HG02642 (cell line): ENCODE data around the gene SORBS1.
"Not testable (repeated sequence)": the region's sequence is repeated elsewhere in the genome, so short reads cannot be mapped to it uniquely, and the experiment has no call there.

Experiments used
- ATAC-seq: cut with Tn5 transposase; IDR thresholded peaks from one replicate; pipeline ENCODE4 v1.9.1; 2021; ENCODE audit warnings: mild to moderate bottlenecking; ENCODE audit not compliant: unreplicated experiment, poor library complexity

SORBS1 gene

DNA sequence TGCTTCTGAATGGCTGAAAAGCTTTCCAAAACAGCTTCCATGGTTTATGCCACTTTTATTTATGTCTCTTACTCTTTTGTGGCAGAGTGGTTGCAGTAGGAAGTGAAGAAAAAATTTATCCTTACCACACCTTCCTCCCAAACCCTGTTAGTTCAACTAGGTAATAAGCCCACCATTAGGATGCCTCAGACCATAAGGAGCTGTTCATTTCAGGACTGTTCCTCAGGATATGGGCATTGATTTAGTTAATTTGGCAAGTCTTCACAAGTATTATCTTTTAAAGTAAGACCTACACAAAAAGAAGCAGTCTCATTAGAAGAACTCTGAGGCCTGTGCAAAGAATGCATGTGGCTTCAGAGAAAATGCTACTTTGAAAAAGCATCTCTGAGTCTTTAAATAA, 187.5 kb downstream of the SORBS1 start:
- no peak for ATAC-seq

DNA sequence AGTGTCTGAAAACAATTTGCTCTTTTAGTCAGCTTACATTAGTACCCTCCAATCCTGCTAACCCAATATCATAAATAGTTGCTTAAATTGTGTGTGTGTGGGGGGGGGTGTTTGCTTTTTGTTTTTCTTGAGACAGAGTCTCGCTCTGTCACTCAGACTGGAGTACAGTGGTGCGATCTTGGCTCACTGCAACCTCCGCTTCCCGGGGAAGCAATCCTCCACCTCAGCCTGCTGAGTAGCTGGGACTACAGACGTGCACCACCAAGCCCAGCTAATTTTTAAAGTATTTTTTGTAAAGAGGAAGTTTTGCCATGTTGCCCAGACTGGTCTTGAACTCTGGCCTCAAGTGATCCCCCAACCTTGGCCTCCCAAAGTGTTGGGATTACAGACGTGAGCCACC, 196.8 kb downstream of the SORBS1 start:
- no peak for ATAC-seq

DNA sequence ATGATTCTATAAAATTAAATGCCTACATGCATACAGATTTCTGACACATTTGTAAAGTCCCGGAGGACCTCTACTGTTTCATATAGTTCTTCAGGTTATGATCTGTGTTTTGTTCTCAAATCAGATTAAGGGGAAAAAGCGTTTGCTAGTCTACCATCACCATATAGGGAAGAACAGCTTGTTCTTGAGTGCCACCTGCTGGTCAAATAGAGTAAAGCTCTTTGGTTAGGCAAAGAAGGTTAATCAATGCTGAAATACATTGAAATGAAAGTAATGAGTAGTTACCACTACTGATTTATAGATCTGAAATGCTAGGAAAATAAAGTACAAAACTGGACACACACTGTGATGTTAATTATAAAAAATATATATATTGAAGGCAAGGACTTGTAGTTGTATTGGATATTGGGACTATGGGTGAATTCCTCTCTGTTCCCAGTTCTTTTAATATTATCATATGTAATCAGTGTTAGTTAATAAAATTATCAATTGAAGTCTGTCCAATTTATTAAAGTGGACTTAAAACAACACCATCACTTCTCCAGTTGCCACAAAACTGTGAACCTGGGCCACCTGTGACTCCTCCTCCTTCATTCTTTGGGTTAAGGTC, 197.8 kb downstream of the SORBS1 start:
- ATAC-seq, result peak; percentile 75

- ATAC-seq, result peak; percentile 59
Measured at GRCh38 chr10:95360122-95360714, 201.0 kb downstream of the SORBS1 start.

GRCh38 chr10:95359466-95359865, 201.7 kb downstream of the SORBS1 start:
- no peak for ATAC-seq

DNA sequence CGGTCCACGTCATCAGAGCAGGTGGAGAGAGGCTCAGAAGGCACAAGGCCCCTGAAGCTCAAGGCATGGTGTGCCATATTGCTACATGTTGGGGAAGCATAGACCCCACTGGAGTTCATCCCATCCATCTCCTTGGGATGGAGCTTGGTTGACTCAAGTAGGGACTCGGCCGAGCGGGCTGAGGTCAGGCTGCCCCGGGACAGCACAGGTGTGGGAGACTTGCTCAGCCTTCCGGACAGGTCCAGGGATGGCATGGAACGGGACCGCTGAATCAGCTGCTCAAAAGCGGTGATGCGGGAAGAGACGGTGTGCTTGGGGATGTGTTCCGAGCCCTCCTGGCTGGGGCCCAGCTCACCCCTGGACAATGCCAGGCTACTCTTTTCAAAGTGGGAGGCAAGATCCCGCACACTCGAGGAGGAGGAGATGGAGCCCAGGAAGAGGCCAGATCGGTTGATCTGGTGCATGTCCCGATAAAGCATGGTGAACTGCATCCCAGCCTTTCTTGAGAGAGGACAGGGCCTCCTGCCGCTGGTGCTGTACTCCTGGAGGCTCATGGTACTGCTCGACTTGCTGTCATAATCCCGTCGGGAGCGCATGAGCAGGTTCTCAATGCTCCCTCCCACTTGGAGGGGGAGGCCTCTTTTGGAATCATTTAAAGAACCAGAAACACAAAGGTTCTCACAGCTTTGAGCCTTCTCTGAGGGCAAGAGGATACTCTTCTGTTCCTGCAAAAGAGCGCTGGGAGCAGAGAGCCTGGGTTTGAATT, 204.8 kb downstream of the SORBS1 start:
- no peak for ATAC-seq

- no peak for ATAC-seq
Measured at GRCh38 chr10:95355301-95355700, 205.9 kb downstream of the SORBS1 start.

- ATAC-seq, result no peak
Measured at GRCh38 chr10:95354110-95354509, 207.1 kb downstream of the SORBS1 start.

DNA sequence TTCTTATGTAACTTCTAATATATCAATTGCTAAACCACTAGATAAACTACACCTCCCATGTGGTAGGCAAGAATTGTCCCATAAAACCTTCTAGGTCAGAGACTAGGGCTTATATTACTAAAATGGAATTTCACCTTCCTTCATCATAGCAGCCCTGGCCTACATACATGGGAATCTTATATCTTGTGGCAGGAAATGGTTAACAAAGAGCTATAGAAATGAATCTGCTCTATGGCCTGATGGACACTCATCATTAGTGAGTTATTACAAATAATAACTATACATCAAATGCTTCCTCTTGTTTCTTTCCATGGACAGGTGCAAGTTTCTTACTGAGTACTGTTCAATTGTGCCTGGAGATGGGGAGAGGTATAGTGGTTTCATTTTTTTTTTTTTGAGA, 208.0 kb downstream of the SORBS1 start:
- ATAC-seq, result no peak

- ATAC-seq, result no peak
Measured at GRCh38 chr10:95352684-95353083, 208.5 kb downstream of the SORBS1 start.

DNA sequence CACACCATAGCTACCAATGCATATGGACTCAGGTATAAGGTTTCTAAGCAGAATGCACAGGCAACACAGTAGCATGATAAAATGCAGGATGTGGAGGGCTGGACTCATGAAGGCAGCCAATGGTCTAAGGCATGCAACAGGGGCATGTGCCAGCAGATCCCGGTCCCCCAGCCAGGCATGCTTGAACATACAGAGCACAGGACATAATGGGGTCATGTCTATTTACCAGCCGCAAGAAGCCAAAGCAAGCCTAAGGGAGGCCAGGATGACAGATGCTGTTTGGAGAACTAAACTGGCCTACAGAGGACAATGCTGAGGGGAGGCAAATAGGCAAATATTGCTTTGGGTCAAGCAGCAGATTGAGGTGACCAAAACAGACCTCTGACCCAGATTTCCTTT, 210.3 kb downstream of the SORBS1 start:
- ATAC-seq, result no peak

DNA sequence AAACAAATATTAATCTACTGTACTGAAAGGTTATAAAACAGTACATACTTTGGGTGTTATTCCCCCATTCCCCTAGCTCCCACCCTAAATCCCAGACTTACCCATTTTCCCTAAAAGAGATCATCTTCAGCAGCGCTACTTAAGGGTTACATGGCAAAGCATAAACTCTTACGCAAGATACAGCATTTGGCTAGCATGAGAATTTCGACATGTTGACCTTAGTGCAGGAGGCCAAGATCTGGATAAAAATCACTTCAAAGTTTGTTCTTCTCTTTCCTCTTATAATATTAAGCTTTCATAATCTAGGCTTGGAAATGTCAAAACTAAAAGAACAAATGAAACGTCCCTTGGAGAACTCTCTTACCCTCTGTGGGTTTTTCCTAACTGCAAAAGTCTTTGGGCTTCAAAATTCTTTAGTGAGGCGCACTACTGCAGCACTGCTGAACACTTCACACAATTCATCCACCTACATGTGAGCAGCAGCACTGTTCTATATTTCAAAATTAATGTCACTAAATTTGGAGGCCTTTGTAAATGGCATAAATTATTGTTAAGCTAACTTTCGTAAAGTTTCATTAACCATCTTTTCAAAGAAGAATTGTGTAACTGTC, 210.8 kb downstream of the SORBS1 start:
- no peak for ATAC-seq

GRCh38 chr10:95347402-95347766, 213.8 kb downstream of the SORBS1 start:
- ATAC-seq, result not testable (repeated sequence)

DNA sequence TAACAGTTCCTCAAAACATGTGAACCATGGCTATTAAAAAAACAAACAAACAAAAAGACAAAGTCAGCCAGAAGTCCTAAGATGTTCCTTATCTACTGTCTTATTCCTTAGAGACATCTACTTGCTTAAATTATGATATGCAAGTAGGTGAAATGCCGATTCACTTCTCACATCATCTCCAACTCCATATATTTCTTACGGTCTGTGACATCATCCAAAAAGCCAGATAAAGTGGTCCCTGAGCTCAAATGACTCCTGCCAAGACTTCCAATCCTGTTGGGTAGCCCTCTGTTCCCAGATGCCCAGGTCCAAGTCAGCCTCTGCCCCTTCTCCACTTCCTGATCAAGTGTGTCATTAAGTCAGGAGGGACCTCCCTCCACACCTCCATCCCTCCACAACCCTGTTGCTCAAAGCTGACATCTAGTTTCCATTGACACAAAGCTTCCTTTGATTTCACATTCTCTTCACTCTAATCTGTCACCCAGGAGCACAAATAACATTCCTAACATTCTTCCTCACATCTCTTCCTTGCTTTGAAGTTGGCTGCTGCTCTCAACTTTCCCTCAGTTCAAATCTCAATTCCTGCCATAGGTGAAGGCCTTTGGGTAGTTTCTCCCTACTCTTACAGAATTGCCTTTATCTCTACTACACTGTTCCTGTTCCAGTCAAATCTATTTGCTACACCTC, 214.3 kb downstream of the SORBS1 start:
- no peak for ATAC-seq

DNA sequence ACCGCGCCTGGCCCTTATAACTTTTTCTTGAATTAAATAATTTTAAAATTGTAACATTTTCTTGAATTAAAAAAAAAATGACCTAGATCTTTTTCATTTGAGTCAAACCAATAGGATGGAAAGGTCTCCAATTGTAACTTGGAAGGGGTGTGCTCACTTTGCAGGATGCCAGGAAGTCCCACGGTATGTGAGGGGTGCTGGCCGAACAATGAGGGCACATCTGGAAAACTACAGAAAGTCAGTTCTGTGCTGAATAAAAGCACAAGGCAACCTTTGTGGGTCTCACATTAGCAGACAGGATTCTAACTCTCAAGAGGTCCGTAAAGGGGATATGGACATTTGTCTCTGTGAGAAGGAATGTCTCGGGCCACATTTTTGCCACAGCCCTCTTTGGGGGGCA, 217.6 kb downstream of the SORBS1 start:
- no peak for ATAC-seq

GRCh38 chr10:95341716-95342130, 219.4 kb downstream of the SORBS1 start:
- ATAC-seq, result no peak

DNA sequence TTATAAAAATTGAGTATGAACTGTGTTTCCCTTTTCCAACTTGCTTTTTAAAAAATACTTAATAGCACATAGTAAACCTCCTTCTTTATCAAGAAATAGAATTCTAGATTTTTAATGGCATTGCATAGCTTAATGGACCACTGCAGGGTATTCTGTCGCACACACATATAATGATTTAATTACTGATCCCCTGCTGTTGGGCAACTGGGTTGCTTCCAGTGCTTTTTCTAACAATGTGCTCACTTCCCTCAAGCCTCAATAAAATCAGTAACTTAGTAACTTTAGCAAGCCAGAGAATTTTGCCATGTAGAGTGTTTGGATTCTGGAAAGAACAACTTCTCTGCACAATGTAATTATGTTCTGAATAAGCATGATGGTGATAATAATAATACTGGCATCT, 221.3 kb downstream of the SORBS1 start:
- ATAC-seq, result no peak

DNA sequence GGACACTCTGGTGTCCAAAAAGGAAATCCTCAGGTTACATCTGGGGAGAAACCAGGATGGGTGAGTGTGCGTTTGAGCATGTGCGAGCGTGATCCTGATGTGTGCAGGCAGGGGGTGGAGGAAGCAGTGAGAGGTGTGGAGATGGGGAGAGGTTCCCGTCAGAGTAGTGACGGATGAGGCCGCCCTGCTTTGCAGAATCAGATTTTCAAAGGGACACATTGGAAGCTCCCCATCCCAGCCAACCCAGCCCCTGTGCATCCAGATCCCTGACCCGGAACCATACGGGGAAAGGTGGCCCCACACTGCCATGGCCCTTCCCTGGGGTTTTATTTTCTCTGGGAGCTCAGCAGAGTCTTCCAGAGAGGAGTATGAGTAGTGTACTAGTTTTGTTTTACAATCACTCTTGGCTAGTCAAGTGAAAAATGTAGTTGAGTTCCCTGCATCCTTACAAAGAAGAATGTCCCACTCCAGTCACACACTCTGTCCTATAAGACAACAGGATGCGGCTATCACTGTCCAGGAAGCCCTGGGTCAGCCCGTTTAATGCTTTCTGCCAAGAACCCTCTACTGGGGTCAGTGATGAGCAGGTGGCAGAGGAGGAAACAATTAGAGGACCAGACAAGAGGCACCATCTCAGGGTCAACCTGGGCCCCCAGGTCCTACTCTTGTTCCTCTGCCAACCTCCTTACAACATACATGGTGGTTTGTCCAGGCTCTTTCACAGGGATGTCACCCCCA, 223.6 kb downstream of the SORBS1 start:
- ATAC-seq, result no peak

DNA sequence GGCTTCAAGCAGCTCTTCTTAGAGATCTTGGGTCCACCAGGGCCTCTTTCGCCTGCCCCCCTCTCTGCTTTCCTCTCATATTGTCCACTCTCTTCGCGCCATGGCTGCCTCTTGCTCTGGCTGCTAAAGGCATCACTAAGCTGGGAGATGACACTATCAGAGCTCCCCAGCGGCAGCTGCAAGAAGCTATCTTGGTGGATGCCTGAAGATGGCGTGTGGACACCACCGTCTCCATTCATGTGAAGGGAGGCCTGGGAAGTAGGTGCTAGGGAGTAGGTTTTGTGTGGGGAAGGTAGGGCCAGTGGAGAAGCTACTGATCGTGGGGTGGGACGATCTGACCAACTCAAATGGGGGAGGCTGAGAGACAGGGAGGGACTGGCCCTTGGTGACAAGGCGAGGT, 224.5 kb downstream of the SORBS1 start:
- no peak for ATAC-seq
